ENCODE data around the gene ASB16. TPM values are rescaled to one million over a fixed set of nuclear protein-coding genes. Genes with fewer than 3 reads are reported as not detected.
A peak's percentile ranks its signal among the peaks of the same experiment; 100 is the strongest.

The ASB16 gene
- total RNA-seq, 2 experiments from 2014 or later = 0.26 to 0.42 TPM

GRCh38 chr17:44213403-44214229 is 43.1 kb downstream of the ASB16 start:
- Mint-ChIP-seq H3K9me3 (ENCODE audit: insufficient read depth) (no peaks in the 10 kb centered on the region), H3K4me3 (no peak overlapping the region), H3K27me3 (ENCODE audit: low read depth) (no peaks in the 10 kb centered on the region), H3K4me1 (ENCODE audit: low read depth) (peaks cover 67% of the 10 kb centered on the region), H3K36me3 (ENCODE audit: low read depth) (peaks cover 73% of the 10 kb centered on the region), H3K27ac (peak overlapping the region; percentile 85)
- ChIA-PET POLR2A (interaction anchor here (0.7 to 2.0 kb wide), 5 partner anchors 9 to 214 kb away, joined by 3 to 6 read pairs (median 3); no protein-coding TSS in a partner anchor), CTCF (interaction anchor here (2.0 to 6.7 kb wide), 4 partner anchors 9 to 139 kb away, joined by 7 to 68 read pairs (median 48); partner anchors contain the start of gene GRN)
- ATAC-seq (no peak), DNase-seq (no peak)

- peaks cover 69% of the 10 kb centered on the region for H3K36me3 Mint-ChIP-seq (ENCODE audit: low read depth)
- H3K4me1 Mint-ChIP-seq (ENCODE audit: low read depth) = peaks cover 66% of the 10 kb centered on the region
- ChIA-PET POLR2A (interaction anchor here (0.7 to 2.0 kb wide), 6 partner anchors 10 to 214 kb away, joined by 3 to 6 read pairs (median 3); no protein-coding TSS in a partner anchor), CTCF (interaction anchor here (2.0 to 6.7 kb wide), 3 partner anchors 10 to 131 kb away, joined by 7 to 68 read pairs (median 37); partner anchors contain the start of gene GRN)
- no peaks in the 10 kb centered on the region for H3K9me3 Mint-ChIP-seq (ENCODE audit: insufficient read depth)
- H3K27me3 Mint-ChIP-seq (ENCODE audit: low read depth) = no peaks in the 10 kb centered on the region
- peak overlapping the region; percentile 85 for H3K27ac Mint-ChIP-seq
- no peak for DNase-seq
- ATAC-seq = no peak
- H3K4me3 Mint-ChIP-seq = no peak overlapping the region
Measured at GRCh38 chr17:44214230-44214494, 43.7 kb downstream of the ASB16 start.

- CTCF ChIA-PET = interaction anchor here (2.0 to 6.7 kb wide), 5 partner anchors 11 to 136 kb away, joined by 7 to 68 read pairs (median 14); partner anchors contain the start of gene GRN
Measured at GRCh38 chr17:44214896-44215295, 44.4 kb downstream of the ASB16 start.

GRCh38 chr17:44216173-44216572 is 45.7 kb downstream of the ASB16 start:
- POLR2A ChIA-PET = interaction anchor here (0.6 to 6.6 kb wide), 9 partner anchors 8 to 130 kb away, joined by 3 to 59 read pairs (median 4); partner anchors contain the start of genes ATXN7L3, HDAC5 and SLC25A39
- Mint-ChIP-seq H3K4me3 (peak overlapping the region; percentile 97), H3K9me3 (ENCODE audit: insufficient read depth) (no peaks in the 10 kb centered on the region), H3K36me3 (ENCODE audit: low read depth) (peaks cover 56% of the 10 kb centered on the region), H3K27me3 (ENCODE audit: low read depth) (no peaks in the 10 kb centered on the region), H3K4me1 (ENCODE audit: low read depth) (peaks cover 52% of the 10 kb centered on the region), H3K27ac (peak overlapping the region; percentile 85)
- DNase-seq (peak; percentile 75), ATAC-seq (no peak)
- CTCF ChIA-PET = interaction anchor here (0.8 to 4.6 kb wide), 15 partner anchors 10 to 318 kb away, joined by 3 to 37 read pairs (median 6); partner anchors contain the start of genes GRN and SLC25A39

More at GRCh38 chr17:44214896-44215295, 44.4 kb downstream of the ASB16 start:
- H3K9me3 Mint-ChIP-seq (ENCODE audit: insufficient read depth) = no peaks in the 10 kb centered on the region
- POLR2A ChIA-PET = interaction anchor here (0.9 to 2.0 kb wide), 4 partner anchors 10 to 114 kb away, joined by 3 to 6 read pairs (median 3); no protein-coding TSS in a partner anchor
- no peaks in the 10 kb centered on the region for H3K27me3 Mint-ChIP-seq (ENCODE audit: low read depth)
- ATAC-seq (no peak), DNase-seq (no peak)
- peaks cover 59% of the 10 kb centered on the region for H3K4me1 Mint-ChIP-seq (ENCODE audit: low read depth)
- H3K36me3 Mint-ChIP-seq (ENCODE audit: low read depth) = peaks cover 62% of the 10 kb centered on the region
- peak overlapping the region; percentile 85 for H3K27ac Mint-ChIP-seq
- H3K4me3 Mint-ChIP-seq = peak overlapping the region; percentile 97

- Mint-ChIP-seq H3K36me3 (ENCODE audit: low read depth) (peaks cover 55% of the 10 kb centered on the region), H3K4me3 (peak overlapping the region; percentile 97), H3K9me3 (ENCODE audit: insufficient read depth) (no peaks in the 10 kb centered on the region), H3K27ac (peak overlapping the region; percentile 85), H3K4me1 (ENCODE audit: low read depth) (peaks cover 50% of the 10 kb centered on the region), H3K27me3 (ENCODE audit: low read depth) (no peaks in the 10 kb centered on the region)
- CTCF ChIA-PET = interaction anchor here (0.7 to 4.6 kb wide), 18 partner anchors 11 to 317 kb away, joined by 3 to 37 read pairs (median 4); partner anchors contain the start of genes GRN, HDAC5 and SLC25A39
- ATAC-seq = no peak
- no peak for DNase-seq
- POLR2A ChIA-PET = interaction anchor here (0.6 to 6.6 kb wide), 10 partner anchors 9 to 129 kb away, joined by 3 to 59 read pairs (median 4); partner anchors contain the start of genes ATXN7L3, HDAC5 and SLC25A39
Measured at GRCh38 chr17:44216694-44217093, 46.2 kb downstream of the ASB16 start.

- POLR2A ChIA-PET = interaction anchor here (0.7 to 6.6 kb wide), 7 partner anchors 9 to 107 kb away, joined by 3 to 59 read pairs (median 15); partner anchors contain the start of genes ATXN7L3, SLC25A39 and TMUB2
- Mint-ChIP-seq H3K27ac (peak overlapping the region; percentile 85), H3K4me1 (ENCODE audit: low read depth) (peaks cover 52% of the 10 kb centered on the region), H3K27me3 (ENCODE audit: low read depth) (no peaks in the 10 kb centered on the region), H3K36me3 (ENCODE audit: low read depth) (peaks cover 55% of the 10 kb centered on the region), H3K4me3 (peak overlapping the region; percentile 97), H3K9me3 (ENCODE audit: insufficient read depth) (no peaks in the 10 kb centered on the region)
- ATAC-seq = no peak
- DNase-seq = peak; percentile 47
- CTCF ChIA-PET = interaction anchor here (0.9 to 4.6 kb wide), 13 partner anchors 8 to 128 kb away, joined by 3 to 37 read pairs (median 7); partner anchors contain the start of gene GRN
Measured at GRCh38 chr17:44217738-44218343, 47.3 kb downstream of the ASB16 start.

GRCh38 chr17:44218344-44219107 is 48.0 kb downstream of the ASB16 start:
- Mint-ChIP-seq H3K27me3 (ENCODE audit: low read depth) (no peaks in the 10 kb centered on the region), H3K36me3 (ENCODE audit: low read depth) (peaks cover 48% of the 10 kb centered on the region), H3K27ac (peak overlapping the region; percentile 85), H3K9me3 (ENCODE audit: insufficient read depth) (no peaks in the 10 kb centered on the region), H3K4me3 (peak overlapping the region; percentile 97), H3K4me1 (ENCODE audit: low read depth) (peaks cover 46% of the 10 kb centered on the region)
- POLR2A ChIA-PET = interaction anchor here (0.8 to 6.6 kb wide), 6 partner anchors 14 to 107 kb away, joined by 3 to 59 read pairs (median 20); partner anchors contain the start of genes ATXN7L3, SLC25A39 and TMUB2
- DNase-seq (peak; percentile 90), ATAC-seq (peak; percentile 60)
- CTCF ChIA-PET = interaction anchor here (0.7 to 1.8 kb wide), 8 partner anchors 9 to 112 kb away, joined by 3 to 14 read pairs (median 6); no protein-coding TSS in a partner anchor

- ATAC-seq (peak; percentile 49), DNase-seq (peak; percentile 77)
- H3K4me3 Mint-ChIP-seq = peak overlapping the region; percentile 34
- peak overlapping the region; percentile 34 for H3K27ac Mint-ChIP-seq
- CTCF ChIA-PET = interaction anchor here (1.0 to 4.8 kb wide), 6 partner anchors 9 to 108 kb away, joined by 3 to 45 read pairs (median 7); partner anchors contain the start of gene TMUB2
- H3K36me3 Mint-ChIP-seq (ENCODE audit: low read depth) = peaks cover 42% of the 10 kb centered on the region
- no peaks in the 10 kb centered on the region for H3K9me3 Mint-ChIP-seq (ENCODE audit: insufficient read depth)
- H3K27me3 Mint-ChIP-seq (ENCODE audit: low read depth) = no peaks in the 10 kb centered on the region
- peaks cover 42% of the 10 kb centered on the region for H3K4me1 Mint-ChIP-seq (ENCODE audit: low read depth)
- POLR2A ChIA-PET = interaction anchor here (0.8 to 6.6 kb wide), 8 partner anchors 17 to 106 kb away, joined by 3 to 59 read pairs (median 4); partner anchors contain the start of genes HDAC5, SLC25A39 and TMUB2
Measured at GRCh38 chr17:44219108-44219615, 48.7 kb downstream of the ASB16 start.

- ChIA-PET CTCF (interaction anchor here (1.0 to 4.8 kb wide), 8 partner anchors 9 to 111 kb away, joined by 3 to 45 read pairs (median 8); partner anchors contain the start of gene TMUB2), POLR2A (interaction anchor here (0.6 to 6.6 kb wide), 12 partner anchors 9 to 105 kb away, joined by 3 to 59 read pairs (median 4); partner anchors contain the start of genes HDAC5, SLC25A39 and TMUB2)
- Mint-ChIP-seq H3K36me3 (ENCODE audit: low read depth) (peaks cover 36% of the 10 kb centered on the region), H3K4me3 (peak within 1 kb of the TSS; percentile 97), H3K4me1 (ENCODE audit: low read depth) (peaks cover 36% of the 10 kb centered on the region), H3K9me3 (ENCODE audit: insufficient read depth) (no peaks in the 10 kb centered on the region), H3K27me3 (ENCODE audit: low read depth) (no peaks in the 10 kb centered on the region), H3K27ac (peak within 1 kb of the TSS; percentile 92)
- peak; percentile 75 for DNase-seq
- ATAC-seq = peak; percentile 26
Measured at GRCh38 chr17:44219616-44220212, 49.2 kb downstream of the ASB16 start, which contains the start of gene UBTF. Gene UBTF, minus strand, starts transcription at chr17:44219675. Its CDS starts 1,446 bp downstream, at chr17:44218229.

Measured in activated CD8-positive, alpha-beta T cell treated with anti-CD3 and anti-CD28 coated beads, Interleukin-2, amount 10 ng/mL, durations not matched to agents 7 days and 5 days (primary cell).